HG02970 (cell line): ENCODE results near the gene SPINK8.
"Not testable (repeated sequence)": the region's sequence is repeated elsewhere in the genome, so short reads cannot be mapped to it uniquely, and the experiment has no call there.

Source experiments
- ATAC-seq: cut with Tn5 transposase; IDR thresholded peaks from one replicate; pipeline ENCODE4 v1.9.1; 2021; ENCODE audit warnings: mild to moderate bottlenecking, moderate library complexity, moderate number of reproducible peaks; ENCODE audit not compliant: unreplicated experiment, low FRiP score

Gene SPINK8

GRCh38 chr3:48333346-48334245 lies at the start of gene SPINK8:
Gene SPINK8 (minus strand): TSS chr3:48333661. CDS start chr3:48328341, 5,320 bp downstream.
- not testable (repeated sequence) for ATAC-seq

- ATAC-seq: no peak
These were observed 39.5 kb upstream of the SPINK8 start for GRCh38 chr3:48372862-48373435.

GRCh38 chr3:48372377-48372770 lies 38.9 kb upstream of the SPINK8 start:
- ATAC-seq: no peak

- ATAC-seq: no peak
These were observed 38.4 kb upstream of the SPINK8 start, which contains the start of gene FBXW12 for GRCh38 chr3:48371651-48372376. Gene FBXW12 (plus strand): TSS chr3:48372219. CDS start chr3:48372768, 549 bp downstream.

GRCh38 chr3:48370333-48370713 lies 36.9 kb upstream of the SPINK8 start:
- ATAC-seq: no peak

GRCh38 chr3:48369693-48370332 lies 36.4 kb upstream of the SPINK8 start:
- no peak for ATAC-seq

GRCh38 chr3:48367201-48367600 lies 33.7 kb upstream of the SPINK8 start:
- no peak for ATAC-seq

GRCh38 chr3:48364840-48365239 lies 31.4 kb upstream of the SPINK8 start:
- ATAC-seq: no peak

- no peak for ATAC-seq
These were observed 28.5 kb upstream of the SPINK8 start for GRCh38 chr3:48361928-48362327.

GRCh38 chr3:48356419-48356818 lies 23.0 kb upstream of the SPINK8 start:
- ATAC-seq: no peak

GRCh38 chr3:48353987-48354386 lies 20.5 kb upstream of the SPINK8 start:
- ATAC-seq: no peak

GRCh38 chr3:48352546-48352945 lies 19.1 kb upstream of the SPINK8 start:
- ATAC-seq: no peak

- ATAC-seq: no peak
These were observed 14.0 kb upstream of the SPINK8 start for GRCh38 chr3:48347500-48347899.

- ATAC-seq: no peak
These were observed 12.6 kb upstream of the SPINK8 start for GRCh38 chr3:48345946-48346572.

- ATAC-seq: no peak
These were observed 11.5 kb upstream of the SPINK8 start for GRCh38 chr3:48344867-48345507.

GRCh38 chr3:48343432-48343831 lies 10.0 kb upstream of the SPINK8 start:
- ATAC-seq: no peak

- no peak for ATAC-seq
These were observed 5.2 kb upstream of the SPINK8 start for GRCh38 chr3:48338635-48339034.

- ATAC-seq: not testable (repeated sequence)
These were observed 4.1 kb upstream of the SPINK8 start for GRCh38 chr3:48337536-48337935.

GRCh38 chr3:48335286-48335685 lies 1.8 kb upstream of the SPINK8 start:
- ATAC-seq: not testable (repeated sequence)

GRCh38 chr3:48334605-48335004 lies 1.1 kb upstream of the SPINK8 start:
- no peak for ATAC-seq
